H1 (cell line): Measurements from ENCODE around the gene UGT1A7. TPM values are rescaled to one million over a fixed set of nuclear protein-coding genes. Genes with fewer than 3 reads are reported as not detected.

Experiments used
- CBX5 ChIP-seq: fragments of 300-800, 300-1000 bp; sonication (generic); IDR thresholded peaks from 2 replicates; pipeline ENCODE4 v1.7.1; 2016; ENCODE audit warnings: antibody characterized with exemption, low read length, low read depth
- TBP ChIP-seq: IDR thresholded peaks from 2 replicates; pipeline ENCODE4 v1.6.1; 2011; ENCODE audit warnings: low read depth, low read length, improper control_type of control experiment
- USF2 ChIP-seq: IDR thresholded peaks from 2 replicates; pipeline ENCODE4 v1.6.1; 2011; ENCODE audit warnings: low read length, improper control_type of control experiment
- YY1 ChIP-seq: IDR thresholded peaks from 2 replicates; pipeline ENCODE4 v1.6.1; 2011; ENCODE audit warnings: low read depth, mild to moderate bottlenecking, low read length
- polyA plus RNA-seq, 7 experiments: library from polyadenylated mRNA; depleted of rRNA in 3 of 7; stranded (reverse) in 5 of 7; unstranded in 2 of 7; fragments of >200 nt in 5 of 7; fragments of 200-250 nt in 2 of 7; gene quantifications; 1 replicate in 5 of 7; 2 replicates in 1 of 7; 4 replicates in 1 of 7; pipeline versions ENCODE4 v1.2.1 to v1.2.3, GENCODE V29; 2011 to 2013; ENCODE audit warnings: missing spikeins in 2 of 7, mixed read lengths in 2 of 7
- total RNA-seq: library from RNA; stranded (reverse); fragmentation: NEBNext Ultra II Directional; extraction: Animal tissue kit (Norgen Biotek cat#: 25700); gene quantifications from 2 replicates; pipeline ENCODE4 v1.2.1, GENCODE V29; 2021

UGT1A7 gene
- total and polyA plus RNA-seq, 2 of the 8 experiments (the other 6 are each of a cell fraction or from before 2014, with no cell fraction given) = not detected

GRCh38 chr2:233746475-233747282 lies 65.0 kb downstream of the UGT1A7 start (continued):
- TF ChIP-seq USF2 (no peak), YY1 (no peak), TBP (no peak), CBX5 (no peak)
